Upper lobe of left lung (tissue), 6 donors: ENCODE measurements around the gene NAB2. TPM values are rescaled to one million over a fixed set of nuclear protein-coding genes. Genes with fewer than 3 reads are reported as not detected.
A peak's percentile ranks its signal among the peaks of the same experiment; 100 is the strongest.
"Not testable (repeated sequence)": the region's sequence is repeated elsewhere in the genome, so short reads cannot be mapped to it uniquely, and the experiment has no call there.

ENCODE experiments used
- ATAC-seq, 2 donors: fragments of 200-7000 bp; cut with Tn5 transposase; one replicate each; pipeline ENCODE4 v1.9.1; 2022; ENCODE audit warnings: mild to moderate bottlenecking in 2 of 2, moderate library complexity in 2 of 2; ENCODE audit not compliant: low FRiP score in 2 of 2
- DNase-seq, 2 donors: peaks; one replicate each; pipeline ENCODE4 v3.0.0-alpha.2; 2019 to 2020
- H3K27ac ChIP-seq, 4 donors: fragments of 200-600 bp; sonication (generic); one replicate each; pipeline ENCODE4 v1.5.1; 2016 to 2019
- H3K27me3 ChIP-seq, 4 donors: fragments of 200-600 bp; sonication (generic); one replicate each; pipeline ENCODE4 v1.5.1; 2017 to 2019
- H3K36me3 ChIP-seq, 4 donors: fragments of 200-600 bp; sonication (generic); one replicate each; pipeline ENCODE4 v1.5.1; 2016 to 2019
- H3K4me1 ChIP-seq, 4 donors: fragments of 200-600 bp; sonication (generic); one replicate each; pipeline ENCODE4 v1.5.1; 2018 to 2019
- H3K4me3 ChIP-seq, 4 donors: fragments of 200-600 bp; sonication (generic); one replicate each; pipeline ENCODE4 v1.5.1; 2017 to 2019; ENCODE audit warnings: mild to moderate bottlenecking in 2 of 4, moderate library complexity in 1 of 4
- H3K9me3 ChIP-seq, 4 donors: fragments of 200-600 bp; sonication (generic); one replicate each; pipeline ENCODE4 v1.5.1; 2018 to 2019
- CTCF ChIP-seq, 6 experiments: fragments of 450-650 bp in 4 of 6; fragments of 200-600 bp in 2 of 6; sonication (generic) in 2 of 6; IDR thresholded peaks; one replicate each; pipeline ENCODE4 v1.5.1; 2016 to 2019; ENCODE audit warnings: antibody characterized with exemption in 6 of 6
- EP300 ChIP-seq, 4 donors: sonication (generic); formaldehyde crosslinking; IDR thresholded peaks; one replicate each; pipeline ENCODE4 v1.5.1; 2017; ENCODE audit warnings: antibody characterized with exemption in 4 of 4, control low read depth in 2 of 4
- POLR2A ChIP-seq, 4 donors: fragments of 450-650 bp; IDR thresholded peaks; one replicate each; pipeline ENCODE4 v1.5.1; 2016 to 2017; ENCODE audit warnings: antibody characterized with exemption in 4 of 4, mild to moderate bottlenecking in 2 of 4
- POLR2AphosphoS5 ChIP-seq, 2 donors: sonication (generic); formaldehyde crosslinking; IDR thresholded peaks; one replicate each; pipeline ENCODE4 v1.5.1; 2017; ENCODE audit warnings: antibody characterized with exemption in 2 of 2
- WGBS, 2 donors: methylation state at CpG; one replicate each; pipeline ENCODE4 v1.1.5; 2017 to 2018; 5-methylcytosine and 5-hydroxymethylcytosine counted together
- total RNA-seq, 6 donors: library from RNA; depleted of rRNA in 4 of 6; stranded (reverse); fragments of >200 nt in 4 of 6; gene quantifications; one replicate each; pipeline versions ENCODE4 v1.1.0 to v1.2.1, GENCODE V29; 2016 to 2021
- donor health status: DM: no; HTN: no; CAD: no; lungs with moderate emphysema.
- donor health status: DM: no; HTN: yes; CAD: no; lungs with severe emphysema.

Gene NAB2
- total RNA-seq, 6 donors from 2014 or later, result 18.1 to 64.9 (median 31.5) TPM

GRCh38 chr12:57066245-57066644, 22.7 kb upstream of the NAB2 start:
- peak overlapping the region in 3 of 4 donors; percentile 3 to 67 (median 32) for H3K27ac ChIP-seq
- 66 to 86% methylated on average over 2 of the region's 2 CpGs for WGBS, 2 donors
- ATAC-seq, result no peak

GRCh38 chr12:57069523-57069922, 19.4 kb upstream of the NAB2 start:
- no peak for TF ChIP-seq EP300 (IDR thresholded peaks at IDR 0.05)
- TF ChIP-seq CTCF (IDR thresholded peaks at IDR 0.05), result peak; percentile 78 to 95 (median 90)
- peaks cover 0 to 11% (median 6%) of the 10 kb centered on the region in 4 donors for H3K36me3 ChIP-seq
- peaks cover 6 to 11% (median 10%) of the 10 kb centered on the region in 4 donors for H3K4me1 ChIP-seq
- H3K9me3 ChIP-seq, result no peaks in the 10 kb centered on the region
- no peaks in the 10 kb centered on the region for H3K27me3 ChIP-seq
- H3K27ac ChIP-seq, result peak overlapping the region; percentile 61 to 80 (median 76)
- no peak overlapping the region for H3K4me3 ChIP-seq
- peak; percentile 96 to 98 for ATAC-seq
- whole genome bisulfite sequencing, 2 donors, result 19 to 23% methylated on average over 3 of the region's 3 CpGs
- DNase-seq, result peak in 1 of 2 donors; percentile 82

More at GRCh38 chr12:57066245-57066644, 22.7 kb upstream of the NAB2 start:
- H3K4me1 ChIP-seq, result peaks cover 6 to 11% (median 10%) of the 10 kb centered on the region in 4 donors
- H3K27me3 ChIP-seq, result no peaks in the 10 kb centered on the region
- TF ChIP-seq EP300 (IDR thresholded peaks at IDR 0.05) (no peak), POLR2AphosphoS5 (IDR thresholded peaks at IDR 0.05) (no peak), CTCF (IDR thresholded peaks at IDR 0.05) (no peak), POLR2A (IDR thresholded peaks at IDR 0.05) (no peak)
- H3K4me3 ChIP-seq, result no peak overlapping the region
- H3K9me3 ChIP-seq, result no peaks in the 10 kb centered on the region
- no peak for DNase-seq
- H3K36me3 ChIP-seq, result peaks cover 0 to 6% (median 3%) of the 10 kb centered on the region in 4 donors

- H3K4me1 ChIP-seq, result peaks cover 11 to 17% (median 14%) of the 10 kb centered on the region in 4 donors
- no peaks in the 10 kb centered on the region for H3K9me3 ChIP-seq
- H3K4me3 ChIP-seq, result no peak overlapping the region
- H3K36me3 ChIP-seq, result peaks cover 0 to 11% (median 6%) of the 10 kb centered on the region in 4 donors
- no peak for ATAC-seq
- H3K27me3 ChIP-seq, result no peaks in the 10 kb centered on the region
- H3K27ac ChIP-seq, result no peak overlapping the region
- WGBS, 2 donors, result 76 to 98% methylated on average over 2 of the region's 2 CpGs
- no peak for DNase-seq
- TF ChIP-seq POLR2A (IDR thresholded peaks at IDR 0.05) (no peak), POLR2AphosphoS5 (IDR thresholded peaks at IDR 0.05) (no peak), EP300 (IDR thresholded peaks at IDR 0.05) (no peak), CTCF (IDR thresholded peaks at IDR 0.05) (no peak)
Measured at GRCh38 chr12:57072661-57073060, 16.3 kb upstream of the NAB2 start.

- Histone ChIP-seq H3K4me1 (peaks cover 15 to 24% (median 19%) of the 10 kb centered on the region in 4 donors), H3K36me3 (peaks cover 0 to 11% (median 6%) of the 10 kb centered on the region in 4 donors)
- WGBS, 2 donors, result 91 to 92% methylated on average over 6 of the region's 6 CpGs
- H3K27ac ChIP-seq, ATAC-seq, H3K27me3 ChIP-seq, H3K9me3 ChIP-seq, H3K4me3 ChIP-seq, DNase-seq: not testable (repeated sequence)
Measured at GRCh38 chr12:57073566-57074450, 15.1 kb upstream of the NAB2 start.

- Histone ChIP-seq H3K36me3 (no peaks in the 10 kb centered on the region), H3K9me3 (no peaks in the 10 kb centered on the region), H3K27ac (peak within 1 kb of the TSS; percentile 77 to 90 (median 83)), H3K27me3 (no peaks in the 10 kb centered on the region), H3K4me3 (peak within 1 kb of the TSS; percentile 67 to 90 (median 81)), H3K4me1 (peaks cover 12 to 19% (median 15%) of the 10 kb centered on the region in 4 donors)
- TF ChIP-seq CTCF (IDR thresholded peaks at IDR 0.05), result no peak
- TF ChIP-seq POLR2AphosphoS5 (IDR thresholded peaks at IDR 0.05), result peak; percentile 43 to 84
- TF ChIP-seq EP300 (IDR thresholded peaks at IDR 0.05), result no peak
- TF ChIP-seq POLR2A (IDR thresholded peaks at IDR 0.05), result peak in 1 of 4 donors; percentile 58
- peak; percentile 100 for ATAC-seq
- DNase-seq, result peak; percentile 89 to 99
- WGBS, 2 donors, result 0 to 1% methylated on average over 32 to 39 of the region's 39 CpGs
Measured at GRCh38 chr12:57078519-57079404, 10.2 kb upstream of the NAB2 start, which contains the start of gene NEMP1. TSS of gene NEMP1 (minus strand) at chr12:57078791. CDS start at chr12:57078745, 46 bp downstream.
